HepG2 (cell line): ENCODE results near the gene NYNRIN. TPM values are rescaled to one million over a fixed set of nuclear protein-coding genes. Genes with fewer than 3 reads are reported as not detected.

Experiments
- ARNT2 ChIP-seq: sonication (generic); formaldehyde crosslinking; IDR thresholded peaks from 2 replicates; pipeline ENCODE4 v1.8.0; 2022; ENCODE audit warnings: mild to moderate bottlenecking, low read depth, missing genetic modification reagents, moderate library complexity
- CENPX ChIP-seq: sonication (generic); formaldehyde crosslinking; IDR thresholded peaks from 2 replicates; pipeline ENCODE4 v1.9.0; 2021; ENCODE audit warnings: mild to moderate bottlenecking, missing genetic modification reagents, moderate library complexity
- EP300 ChIP-seq, 3 experiments: sonication (generic) in 1 of 3; formaldehyde crosslinking in 1 of 3; IDR thresholded peaks; 2 replicates each; pipeline versions ENCODE4 v1.5.1 to v1.6.1; 2011 to 2020; ENCODE audit warnings: low read depth in 2 of 3, low read length in 2 of 3, borderline replicate concordance in 1 of 3, improper control_type of control experiment in 1 of 3, mild to moderate bottlenecking in 1 of 3, missing genetic modification reagents in 1 of 3, moderate library complexity in 1 of 3
- FOSL1 ChIP-seq: sonication (generic); formaldehyde crosslinking; IDR thresholded peaks from 2 replicates; pipeline ENCODE4 v1.9.0; 2021; ENCODE audit warnings: missing genetic modification reagents, borderline replicate concordance
- HNRNPH1 ChIP-seq: fragments of 200-400 bp; formaldehyde crosslinking; optimal IDR thresholded peaks from 2 replicates; pipeline ENCODE3; 2017; ENCODE audit warnings: mild to moderate bottlenecking, low read depth, low read length
- NFE2 ChIP-seq: sonication (generic); formaldehyde crosslinking; IDR thresholded peaks from 2 replicates; pipeline ENCODE4 v1.4.0; 2020; ENCODE audit warnings: missing genetic modification reagents
- NFYB ChIP-seq: sonication (generic); formaldehyde crosslinking; IDR thresholded peaks from 2 replicates; pipeline ENCODE4 v1.4.0; 2020; ENCODE audit warnings: missing genetic modification reagents
- NR2F6 ChIP-seq, 2 experiments: IDR thresholded peaks; 2 replicates each; pipeline ENCODE4 v1.6.1; 2016; ENCODE audit warnings: antibody characterized with exemption in 1 of 2, mild to moderate bottlenecking in 1 of 2
- PHF8 ChIP-seq: sonication (generic); formaldehyde crosslinking; IDR thresholded peaks from 2 replicates; pipeline ENCODE4 v1.5.0; 2020; ENCODE audit warnings: missing genetic modification reagents
- SIX1 ChIP-seq: sonication (generic); formaldehyde crosslinking; IDR thresholded peaks from 2 replicates; pipeline ENCODE4 v1.4.0; 2020; ENCODE audit warnings: missing genetic modification reagents, borderline replicate concordance
- SSRP1 ChIP-seq: IDR thresholded peaks from 2 replicates; pipeline ENCODE4 v1.6.1; 2016; ENCODE audit warnings: control low read depth
- ZBTB21 ChIP-seq: sonication (generic); formaldehyde crosslinking; IDR thresholded peaks from 2 replicates; pipeline ENCODE4 v1.4.0; 2020; ENCODE audit warnings: missing genetic modification reagents
- ZBTB38 ChIP-seq: sonication (generic); formaldehyde crosslinking; IDR thresholded peaks from 2 replicates; pipeline ENCODE4 v1.5.1; 2020; ENCODE audit warnings: mild to moderate bottlenecking, missing genetic modification reagents
- ZFP37 ChIP-seq: sonication (generic); formaldehyde crosslinking; IDR thresholded peaks from 2 replicates; pipeline ENCODE4 v1.4.0; 2020; ENCODE audit warnings: missing genetic modification reagents, borderline replicate concordance
- ZMAT3 ChIP-seq: sonication (generic); formaldehyde crosslinking; conservative IDR thresholded peaks from 2 replicates; pipeline ENCODE4 v1.7.0; 2021; ENCODE audit warnings: missing genetic modification reagents
- ZNF20 ChIP-seq: sonication (generic); formaldehyde crosslinking; IDR thresholded peaks from 2 replicates; pipeline ENCODE4 v1.4.0; 2020; ENCODE audit warnings: mild to moderate bottlenecking, moderate library complexity, missing genetic modification reagents
- ZNF205 ChIP-seq: IDR thresholded peaks from 2 replicates; pipeline ENCODE4 v1.6.1; 2018; ENCODE audit warnings: missing biosample characterization, missing genetic modification reagents
- ZNF350 ChIP-seq: sonication (generic); formaldehyde crosslinking; IDR thresholded peaks from 2 replicates; pipeline ENCODE4 v1.4.0; 2020; ENCODE audit warnings: mild to moderate bottlenecking, low read depth, missing genetic modification reagents, borderline replicate concordance
- ZNF629 ChIP-seq: sonication (generic); formaldehyde crosslinking; conservative IDR thresholded peaks from 2 replicates; pipeline ENCODE4 v1.5.0; 2020; ENCODE audit warnings: missing genetic modification reagents
- ZNF766 ChIP-seq: sonication (generic); formaldehyde crosslinking; IDR thresholded peaks from 2 replicates; pipeline ENCODE4 v1.5.0; 2020; ENCODE audit warnings: missing genetic modification reagents, borderline replicate concordance
- ZNF780A ChIP-seq: sonication (generic); formaldehyde crosslinking; IDR thresholded peaks from 2 replicates; pipeline ENCODE4 v1.8.0; 2022; ENCODE audit warnings: mild to moderate bottlenecking, missing genetic modification reagents, moderate library complexity
- polyA plus RNA-seq, 8 experiments: library from polyadenylated mRNA; depleted of rRNA in 3 of 8; stranded (reverse) in 7 of 8; unstranded in 1 of 8; fragments of >200 nt; fragmentation: Illumina TruSeq in 4 of 8; extraction: Trizol in 4 of 8; gene quantifications; 2 replicates each; pipeline versions ENCODE4 v1.2.1 to v1.2.3, GENCODE V29; 2011 to 2016; ENCODE audit warnings: low read depth in 4 of 8, missing spikeins in 1 of 8, mixed read lengths in 1 of 8; ENCODE audit not compliant: insufficient read depth in 1 of 8
- total RNA-seq, 5 experiments: library from RNA; depleted of rRNA; stranded (reverse); fragments of >200 nt; fragmentation: Illumina TruSeq; extraction: Trizol; gene quantifications; 2 replicates each; pipeline ENCODE4 v1.2.3, GENCODE V29; 2016; ENCODE audit warnings: low read depth in 1 of 5
- TF ChIP-seq, protein P1 (sequence below): sonication (generic); formaldehyde crosslinking; IDR thresholded peaks from one replicate; pipeline ENCODE4 v1.5.1; 2020; ENCODE audit warnings: mild to moderate bottlenecking, missing genetic modification reagents; ENCODE audit errors: not compliant biosample characterization

NYNRIN gene
- total and polyA plus RNA-seq, 2 of the 13 experiments (the other 11 are each of a cell fraction or from before 2014, with no cell fraction given): 0.63 to 1.1 TPM

- TF ChIP-seq ZNF205: peak; percentile 78; the same call in 1 of the 2 replicates
- peak; percentile 79; the same call in 1 of the 2 replicates for TF ChIP-seq ZBTB38 (CRISPR knock-in tag)
- TF ChIP-seq ZNF20: no peak
- TF ChIP-seq SIX1 (CRISPR knock-in tag): no peak
- TF ChIP-seq SSRP1: no peak
- TF ChIP-seq, protein P1, sequence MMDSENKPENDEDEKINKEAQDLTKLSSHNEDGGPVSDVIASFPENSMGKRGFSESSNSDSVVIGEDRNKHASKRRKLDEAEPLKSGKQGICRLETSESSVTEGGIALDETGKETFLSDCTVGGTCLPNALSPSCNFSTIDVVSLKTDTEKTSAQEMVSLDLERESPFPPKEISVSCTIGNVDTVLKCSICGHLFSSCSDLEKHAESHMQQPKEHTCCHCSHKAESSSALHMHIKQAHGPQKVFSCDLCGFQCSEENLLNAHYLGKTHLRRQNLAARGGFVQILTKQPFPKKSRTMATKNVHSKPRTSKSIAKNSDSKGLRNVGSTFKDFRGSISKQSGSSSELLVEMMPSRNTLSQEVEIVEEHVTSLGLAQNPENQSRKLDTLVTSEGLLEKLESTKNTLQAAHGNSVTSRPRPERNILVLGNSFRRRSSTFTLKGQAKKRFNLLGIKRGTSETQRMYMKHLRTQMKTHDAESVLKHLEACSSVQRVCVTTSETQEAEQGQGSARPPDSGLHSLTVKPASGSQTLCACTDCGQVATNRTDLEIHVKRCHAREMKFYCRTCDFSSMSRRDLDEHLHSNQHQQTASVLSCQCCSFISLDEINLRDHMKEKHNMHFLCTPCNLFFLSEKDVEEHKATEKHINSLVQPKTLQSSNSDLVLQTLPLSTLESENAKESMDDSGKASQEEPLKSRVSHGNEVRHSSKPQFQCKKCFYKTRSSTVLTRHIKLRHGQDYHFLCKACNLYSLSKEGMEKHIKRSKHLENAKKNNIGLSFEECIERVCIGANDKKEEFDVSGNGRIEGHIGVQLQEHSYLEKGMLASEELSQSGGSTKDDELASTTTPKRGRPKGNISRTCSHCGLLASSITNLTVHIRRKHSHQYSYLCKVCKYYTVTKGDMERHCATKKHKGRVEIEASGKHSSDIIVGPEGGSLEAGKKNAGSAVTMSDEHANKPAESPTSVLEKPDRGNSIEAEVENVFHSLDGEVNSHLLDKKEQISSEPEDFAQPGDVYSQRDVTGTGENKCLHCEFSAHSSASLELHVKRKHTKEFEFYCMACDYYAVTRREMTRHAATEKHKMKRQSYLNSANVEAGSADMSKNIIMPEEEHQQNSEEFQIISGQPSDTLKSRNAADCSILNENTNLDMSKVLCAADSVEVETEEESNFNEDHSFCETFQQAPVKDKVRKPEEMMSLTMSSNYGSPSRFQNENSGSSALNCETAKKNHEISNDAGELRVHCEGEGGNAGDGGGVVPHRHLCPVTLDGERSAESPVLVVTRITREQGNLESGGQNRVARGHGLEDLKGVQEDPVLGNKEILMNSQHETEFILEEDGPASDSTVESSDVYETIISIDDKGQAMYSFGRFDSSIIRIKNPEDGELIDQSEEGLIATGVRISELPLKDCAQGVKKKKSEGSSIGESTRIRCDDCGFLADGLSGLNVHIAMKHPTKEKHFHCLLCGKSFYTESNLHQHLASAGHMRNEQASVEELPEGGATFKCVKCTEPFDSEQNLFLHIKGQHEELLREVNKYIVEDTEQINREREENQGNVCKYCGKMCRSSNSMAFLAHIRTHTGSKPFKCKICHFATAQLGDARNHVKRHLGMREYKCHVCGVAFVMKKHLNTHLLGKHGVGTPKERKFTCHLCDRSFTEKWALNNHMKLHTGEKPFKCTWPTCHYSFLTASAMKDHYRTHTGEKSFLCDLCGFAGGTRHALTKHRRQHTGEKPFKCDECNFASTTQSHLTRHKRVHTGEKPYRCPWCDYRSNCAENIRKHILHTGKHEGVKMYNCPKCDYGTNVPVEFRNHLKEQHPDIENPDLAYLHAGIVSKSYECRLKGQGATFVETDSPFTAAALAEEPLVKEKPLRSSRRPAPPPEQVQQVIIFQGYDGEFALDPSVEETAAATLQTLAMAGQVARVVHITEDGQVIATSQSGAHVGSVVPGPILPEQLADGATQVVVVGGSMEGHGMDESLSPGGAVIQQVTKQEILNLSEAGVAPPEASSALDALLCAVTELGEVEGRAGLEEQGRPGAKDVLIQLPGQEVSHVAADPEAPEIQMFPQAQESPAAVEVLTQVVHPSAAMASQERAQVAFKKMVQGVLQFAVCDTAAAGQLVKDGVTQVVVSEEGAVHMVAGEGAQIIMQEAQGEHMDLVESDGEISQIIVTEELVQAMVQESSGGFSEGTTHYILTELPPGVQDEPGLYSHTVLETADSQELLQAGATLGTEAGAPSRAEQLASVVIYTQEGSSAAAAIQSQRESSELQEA: peak; percentile 52
- TF ChIP-seq ZNF780A (CRISPR knock-in tag): no peak
- peak; percentile 65; the same call in 1 of the 2 replicates for TF ChIP-seq ZNF350 (CRISPR knock-in tag)
- 0 out of 2 replicates have a peak, but pooled peaks have one; percentile 7 for TF ChIP-seq ZFP37 (CRISPR knock-in tag)
- TF ChIP-seq NFE2: no peak
- no peak for TF ChIP-seq EP300 (IDR thresholded peaks at IDR 0.05; ENCODE audit: low read depth in 2 of 2, low read length in 2 of 2)
- no peak for TF ChIP-seq EP300 (CRISPR knock-in tag; IDR thresholded peaks at IDR 0.05; ENCODE audit: borderline replicate concordance)
- TF ChIP-seq ZBTB21 (CRISPR knock-in tag): no peak
- no peak for TF ChIP-seq HNRNPH1
- TF ChIP-seq NR2F6 (IDR thresholded peaks at IDR 0.05): no peak
- peak; percentile 32 for TF ChIP-seq NR2F6 (CRISPR knock-in tag; IDR thresholded peaks at IDR 0.05)
- no peak for TF ChIP-seq CENPX (CRISPR knock-in tag)
- peak; percentile 12; the same call in 1 of the 2 replicates for TF ChIP-seq PHF8 (CRISPR knock-in tag)
- 0 out of 2 replicates have a peak, but pooled peaks have one; percentile 13 for TF ChIP-seq ZMAT3 (CRISPR knock-in tag)
- no peak for TF ChIP-seq FOSL1 (CRISPR knock-in tag)
- TF ChIP-seq ZNF766 (CRISPR knock-in tag): no peak
- peak; percentile 62; the same call in 1 of the 2 replicates for TF ChIP-seq ARNT2
- TF ChIP-seq NFYB: no peak
- TF ChIP-seq ZNF629 (CRISPR knock-in tag): no peak
Measured at GRCh38 chr14:24427537-24428508, 29.0 kb downstream of the NYNRIN start (continued).
